ENCODE measurements around the gene PPP2R1B. TPM values are rescaled to one million over a fixed set of nuclear protein-coding genes. Genes with fewer than 3 reads are reported as not detected.

Gene PPP2R1B
- total and polyA plus RNA-seq, 2 donors (not counting 1 experiment from before 2014, with no cell fraction given): 8.2 to 37.0 TPM

- no peaks in the 10 kb centered on the region for H3K4me1 ChIP-seq (ENCODE audit: control insufficient read depth in 2 of 2, insufficient read depth in 2 of 2, low read length in 2 of 2)
- no peaks in the 10 kb centered on the region for H4K20me1 ChIP-seq (ENCODE audit: control insufficient read depth, insufficient read depth, low read length, poor library complexity, severe bottlenecking)
- POLR2A ChIA-PET: no interaction called here
- H3K36me3 ChIP-seq (replicated peaks in 1 of 2; ENCODE audit: control extremely low read depth in 1 of 2, control insufficient read depth in 1 of 2, extremely low read depth in 1 of 2, insufficient read depth in 2 of 2, low read length in 1 of 2): peaks cover 6% of the 10 kb centered on the region in 2 experiments
- peaks cover 12% of the 10 kb centered on the region for H3K4me1 Mint-ChIP-seq
- TF ChIP-seq CTCF (IDR thresholded peaks at IDR 0.05): no peak
- TF ChIP-seq EZH2 (IDR thresholded peaks at IDR 0.05; ENCODE audit: borderline replicate concordance, insufficient read depth, low read depth, low read length, poor library complexity, severe bottlenecking): no peak
- H3K27ac ChIP-seq (ENCODE audit: low read length in 2 of 2): no peak overlapping the region
- DNase-seq: no peak
- no peaks in the 10 kb centered on the region for H3K27me3 ChIP-seq (replicated peaks in 1 of 4; ENCODE audit: control extremely low read depth in 1 of 4, control insufficient read depth in 3 of 4, insufficient read depth in 4 of 4, low read length in 3 of 4)
- 100% methylated on average over 3 of the region's 7 CpGs for WGBS (ENCODE audit: insufficient coverage)
- H3K27me3 Mint-ChIP-seq: no peaks in the 10 kb centered on the region
- H3K4me2 ChIP-seq (replicated peaks; ENCODE audit: low read depth, low read length, poor library complexity, severe bottlenecking): no peak overlapping the region
- H3K9me3 Mint-ChIP-seq (ENCODE audit: insufficient read depth): peaks cover 6% of the 10 kb centered on the region
- peaks cover 5 to 13% (median 11%) of the 10 kb centered on the region in 3 donors for H3K9me3 ChIP-seq (ENCODE audit: control extremely low read depth in 1 of 3, control insufficient read depth in 2 of 3, insufficient read depth in 1 of 3, low read length in 2 of 3)
- CTCF ChIA-PET: no interaction called here
- no peak for ATAC-seq (ENCODE audit: low read depth)
- H3K27ac Mint-ChIP-seq: no peak overlapping the region
- no peak overlapping the region for H3K9ac ChIP-seq (ENCODE audit: low read length)
- no peak overlapping the region for H3K4me3 Mint-ChIP-seq
- intact Hi-C loops (cut with micrococcal nuclease): no loop called here
- H3K79me2 ChIP-seq (ENCODE audit: control insufficient read depth, insufficient read depth, low read length): no peaks in the 10 kb centered on the region
- no peak overlapping the region for H2AFZ ChIP-seq (ENCODE audit: insufficient read depth, low read depth, low read length, poor library complexity, severe bottlenecking)
- no peak overlapping the region for H3K4me3 ChIP-seq (ENCODE audit: control extremely low read depth in 1 of 5, extremely low read depth in 1 of 5, insufficient read depth in 1 of 5, low read depth in 2 of 5, low read length in 4 of 5)
Measured at GRCh38 chr11:111795334-111795985, 29.3 kb upstream of the PPP2R1B start.

GRCh38 chr11:111793863-111794262 lies 27.7 kb upstream of the PPP2R1B start:
- ATAC-seq (ENCODE audit: low read depth): no peak
- H3K36me3 ChIP-seq (replicated peaks in 1 of 2; ENCODE audit: control extremely low read depth in 1 of 2, control insufficient read depth in 1 of 2, extremely low read depth in 1 of 2, insufficient read depth in 2 of 2, low read length in 1 of 2): peaks cover 6% of the 10 kb centered on the region in 2 experiments
- H4K20me1 ChIP-seq (ENCODE audit: control insufficient read depth, insufficient read depth, low read length, poor library complexity, severe bottlenecking): no peaks in the 10 kb centered on the region
- Mint-ChIP-seq H3K27ac (no peak overlapping the region), H3K4me3 (no peak overlapping the region), H3K4me1 (peaks cover 12% of the 10 kb centered on the region), H3K27me3 (no peaks in the 10 kb centered on the region), H3K9me3 (ENCODE audit: insufficient read depth) (peaks cover 6% of the 10 kb centered on the region)
- peaks cover 5 to 13% (median 11%) of the 10 kb centered on the region in 3 donors for H3K9me3 ChIP-seq (ENCODE audit: control extremely low read depth in 1 of 3, control insufficient read depth in 2 of 3, insufficient read depth in 1 of 3, low read length in 2 of 3)
- intact Hi-C loops (cut with micrococcal nuclease): no loop called here
- H3K27me3 ChIP-seq (replicated peaks in 1 of 4; ENCODE audit: control extremely low read depth in 1 of 4, control insufficient read depth in 3 of 4, insufficient read depth in 4 of 4, low read length in 3 of 4): no peaks in the 10 kb centered on the region
- H2AFZ ChIP-seq (ENCODE audit: insufficient read depth, low read depth, low read length, poor library complexity, severe bottlenecking): no peak overlapping the region
- H3K9ac ChIP-seq (ENCODE audit: low read length): no peak overlapping the region
- no peaks in the 10 kb centered on the region for H3K4me1 ChIP-seq (ENCODE audit: control insufficient read depth in 2 of 2, insufficient read depth in 2 of 2, low read length in 2 of 2)
- WGBS (ENCODE audit: insufficient coverage): 90% methylated on average over 4 of the region's 5 CpGs
- no peak overlapping the region for H3K27ac ChIP-seq (ENCODE audit: low read length in 2 of 2)
- H3K4me2 ChIP-seq (replicated peaks; ENCODE audit: low read depth, low read length, poor library complexity, severe bottlenecking): no peak overlapping the region
- ChIA-PET CTCF (no interaction called here), POLR2A (no interaction called here)
- TF ChIP-seq EZH2 (IDR thresholded peaks at IDR 0.05; ENCODE audit: borderline replicate concordance, insufficient read depth, low read depth, low read length, poor library complexity, severe bottlenecking) (no peak), CTCF (IDR thresholded peaks at IDR 0.05) (no peak)
- DNase-seq: no peak
- no peak overlapping the region for H3K4me3 ChIP-seq (ENCODE audit: control extremely low read depth in 1 of 5, extremely low read depth in 1 of 5, insufficient read depth in 1 of 5, low read depth in 2 of 5, low read length in 4 of 5)
- no peaks in the 10 kb centered on the region for H3K79me2 ChIP-seq (ENCODE audit: control insufficient read depth, insufficient read depth, low read length)
